ENCODE results near the gene TOR4A.

Gene TOR4A

DNA sequence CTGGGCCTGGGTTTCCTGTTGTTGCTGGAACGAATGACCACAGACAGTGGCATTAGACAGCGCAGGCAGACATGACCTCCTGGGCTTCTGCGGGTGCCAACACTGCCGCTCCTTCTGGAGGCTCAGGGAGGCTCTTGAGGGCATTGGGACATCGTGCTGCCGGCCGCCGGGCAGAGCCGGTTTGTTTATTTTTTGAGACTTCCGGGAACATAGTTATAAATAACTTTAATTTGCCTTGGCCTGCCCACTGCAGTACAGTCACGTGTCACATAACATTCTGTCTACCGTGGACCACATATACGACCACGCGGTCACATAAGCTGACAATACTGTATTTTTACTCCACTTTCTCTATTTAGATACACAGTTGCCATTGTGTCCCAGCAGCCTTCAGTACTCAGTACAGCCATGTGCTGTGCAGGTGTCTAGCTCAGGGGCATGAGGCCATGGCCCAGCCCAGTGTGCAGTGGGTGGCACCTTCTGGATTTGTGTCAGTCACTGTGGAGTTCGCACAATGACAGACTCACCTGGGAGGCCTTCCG, 8.2 kb upstream of the TOR4A start:
- Mint-ChIP-seq H3K27ac (no peak overlapping the region), H3K27me3 (no peaks in the 10 kb centered on the region), H3K4me1 (peaks cover 15% of the 10 kb centered on the region), H3K9me3 (no peaks in the 10 kb centered on the region), H3K4me3 (no peak overlapping the region), H3K36me3 (ENCODE audit: low read depth) (peaks cover 25% of the 10 kb centered on the region)
- DNase-seq: no peak
- ATAC-seq: no peak

DNA sequence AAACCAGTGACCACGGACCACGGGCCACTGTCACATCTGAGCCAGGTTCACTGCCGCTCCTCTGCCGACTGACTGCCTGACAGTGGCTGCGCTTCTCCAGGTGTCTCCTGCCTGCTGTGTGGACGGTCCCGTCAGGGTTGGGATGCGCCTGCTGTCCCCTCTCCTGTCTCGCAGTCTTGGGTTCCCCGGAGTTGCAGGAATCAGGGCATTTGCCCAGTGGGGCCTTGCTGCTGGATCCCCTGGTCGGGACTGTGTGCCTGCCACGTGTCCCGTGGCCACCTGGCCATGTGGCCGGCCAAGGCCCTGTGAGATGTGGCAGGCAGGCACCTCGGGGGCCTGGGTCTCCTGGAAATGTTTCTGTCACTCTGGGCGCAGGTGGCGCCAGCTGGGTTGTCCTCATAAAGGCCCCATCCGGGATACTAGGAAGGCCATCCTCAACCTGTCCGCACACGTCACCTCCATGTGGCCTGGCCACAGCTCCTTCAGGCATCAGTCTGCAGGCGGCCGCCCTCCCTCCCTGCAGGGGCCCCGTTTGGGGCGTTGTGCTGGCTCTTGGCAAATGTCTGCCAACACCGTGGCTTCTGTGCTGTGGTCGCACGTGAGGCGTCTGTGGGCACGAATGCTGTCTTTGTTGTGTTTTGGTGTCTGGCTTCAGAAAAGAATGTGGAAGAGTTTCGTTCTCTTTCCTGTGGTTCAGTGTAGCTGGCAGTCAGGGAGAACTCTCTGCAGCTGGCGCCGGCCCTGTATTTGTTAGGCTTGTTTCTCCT, 6.4 kb upstream of the TOR4A start:
- H3K36me3 Mint-ChIP-seq (ENCODE audit: low read depth): peaks cover 23% of the 10 kb centered on the region
- H3K27me3 Mint-ChIP-seq: no peaks in the 10 kb centered on the region
- no peaks in the 10 kb centered on the region for H3K9me3 Mint-ChIP-seq
- ATAC-seq: peak; percentile 35
- no peak overlapping the region for H3K27ac Mint-ChIP-seq
- peaks cover 24% of the 10 kb centered on the region for H3K4me1 Mint-ChIP-seq
- peak; percentile 41 for DNase-seq
- no peak overlapping the region for H3K4me3 Mint-ChIP-seq

DNA sequence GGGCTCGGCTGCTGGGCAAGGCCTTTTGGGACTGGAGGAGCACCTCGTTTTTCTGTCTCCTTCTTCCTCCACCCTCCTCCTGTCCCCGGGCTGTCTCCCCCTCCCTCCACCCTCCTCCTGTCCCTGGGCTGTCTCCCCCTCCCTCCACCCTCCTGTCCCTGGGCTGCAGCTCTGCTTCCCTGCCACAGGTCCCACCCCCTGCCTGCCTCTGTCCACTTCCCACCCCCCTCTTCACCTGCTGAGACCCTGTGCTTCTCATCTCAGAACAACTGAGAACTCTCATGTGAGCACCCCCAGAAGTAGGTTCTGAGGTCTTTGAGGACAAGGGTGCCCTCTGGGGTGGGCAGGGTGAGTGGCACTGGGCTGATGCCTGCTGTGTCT, 5.8 kb upstream of the TOR4A start:
- no peak overlapping the region for H3K4me3 Mint-ChIP-seq
- H3K36me3 Mint-ChIP-seq (ENCODE audit: low read depth): peaks cover 23% of the 10 kb centered on the region
- no peaks in the 10 kb centered on the region for H3K9me3 Mint-ChIP-seq
- no peak for DNase-seq
- no peak overlapping the region for H3K27ac Mint-ChIP-seq
- ATAC-seq: no peak
- H3K27me3 Mint-ChIP-seq: no peaks in the 10 kb centered on the region
- H3K4me1 Mint-ChIP-seq: peaks cover 27% of the 10 kb centered on the region

DNA sequence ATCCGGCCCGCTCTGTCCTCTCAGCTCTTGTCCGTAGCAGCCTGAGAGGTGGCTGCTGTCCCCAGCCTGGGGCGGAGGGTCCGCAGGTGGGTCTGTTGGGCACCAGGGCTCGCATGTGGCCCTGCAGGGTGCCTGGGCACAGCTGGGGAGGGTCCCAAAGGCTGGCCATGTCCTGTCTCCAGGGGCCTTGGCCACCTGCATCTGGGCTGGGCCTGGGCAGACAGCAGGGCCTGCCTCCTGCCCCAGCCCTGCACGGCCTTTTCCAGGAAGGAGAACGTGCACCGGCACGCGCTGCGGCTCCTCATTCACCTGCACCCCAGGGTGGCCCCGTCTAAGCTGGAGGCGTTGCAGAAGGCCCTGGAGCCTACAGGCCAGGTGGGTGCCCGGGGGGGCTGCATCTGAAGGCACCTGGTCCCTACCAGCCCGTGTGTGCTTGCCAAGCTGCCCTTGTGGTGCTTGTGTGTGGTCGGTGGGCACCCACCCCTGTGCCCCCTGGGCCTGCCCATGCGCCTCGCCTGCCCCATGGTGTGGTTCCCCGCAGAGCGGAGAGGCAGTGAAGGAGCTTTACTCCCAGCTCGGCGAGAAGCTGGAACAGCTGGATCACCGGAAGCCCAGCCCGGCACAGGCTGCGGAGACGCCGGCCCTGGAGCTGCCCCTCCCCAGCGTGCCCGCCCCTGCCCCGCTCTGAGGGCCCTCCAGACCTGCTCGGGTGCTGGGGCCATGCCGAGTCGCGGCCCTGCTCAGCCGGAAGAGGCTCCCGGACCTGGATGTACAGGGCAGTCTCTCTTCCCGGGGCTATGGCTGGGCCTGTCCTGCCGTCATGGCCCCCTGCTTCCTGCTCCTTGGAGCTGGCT, 5.1 kb upstream of the TOR4A start:
- Mint-ChIP-seq H3K9me3 (no peaks in the 10 kb centered on the region), H3K36me3 (ENCODE audit: low read depth) (peaks cover 22% of the 10 kb centered on the region), H3K27me3 (no peaks in the 10 kb centered on the region), H3K4me3 (no peak overlapping the region), H3K27ac (no peak overlapping the region), H3K4me1 (peaks cover 31% of the 10 kb centered on the region)
- no peak for DNase-seq
- no peak for ATAC-seq

DNA sequence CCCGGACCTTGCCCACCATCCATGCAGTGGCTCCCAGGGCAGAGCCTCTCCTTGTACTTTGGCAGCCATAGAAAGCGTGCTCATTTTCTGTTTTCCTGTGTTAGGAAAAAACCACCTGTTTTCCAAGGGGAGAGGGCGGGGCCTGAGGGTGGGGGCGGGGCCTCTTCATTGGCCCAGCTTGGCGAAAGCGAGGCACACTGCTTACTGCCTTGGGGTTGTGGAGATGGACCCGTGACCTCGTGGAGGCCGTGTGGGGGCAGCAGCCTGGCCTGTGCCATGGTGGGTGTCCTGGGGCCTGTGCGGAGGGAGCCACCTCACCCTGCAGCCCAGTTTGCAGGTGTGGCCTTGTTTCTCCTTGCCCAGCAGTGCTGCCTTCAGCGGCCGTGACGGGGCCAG, 4.4 kb upstream of the TOR4A start:
- no peak for DNase-seq
- no peaks in the 10 kb centered on the region for H3K9me3 Mint-ChIP-seq
- no peaks in the 10 kb centered on the region for H3K27me3 Mint-ChIP-seq
- H3K27ac Mint-ChIP-seq: no peak overlapping the region
- peaks cover 16% of the 10 kb centered on the region for H3K36me3 Mint-ChIP-seq (ENCODE audit: low read depth)
- H3K4me3 Mint-ChIP-seq: no peak overlapping the region
- peaks cover 31% of the 10 kb centered on the region for H3K4me1 Mint-ChIP-seq
- ATAC-seq: no peak

DNA sequence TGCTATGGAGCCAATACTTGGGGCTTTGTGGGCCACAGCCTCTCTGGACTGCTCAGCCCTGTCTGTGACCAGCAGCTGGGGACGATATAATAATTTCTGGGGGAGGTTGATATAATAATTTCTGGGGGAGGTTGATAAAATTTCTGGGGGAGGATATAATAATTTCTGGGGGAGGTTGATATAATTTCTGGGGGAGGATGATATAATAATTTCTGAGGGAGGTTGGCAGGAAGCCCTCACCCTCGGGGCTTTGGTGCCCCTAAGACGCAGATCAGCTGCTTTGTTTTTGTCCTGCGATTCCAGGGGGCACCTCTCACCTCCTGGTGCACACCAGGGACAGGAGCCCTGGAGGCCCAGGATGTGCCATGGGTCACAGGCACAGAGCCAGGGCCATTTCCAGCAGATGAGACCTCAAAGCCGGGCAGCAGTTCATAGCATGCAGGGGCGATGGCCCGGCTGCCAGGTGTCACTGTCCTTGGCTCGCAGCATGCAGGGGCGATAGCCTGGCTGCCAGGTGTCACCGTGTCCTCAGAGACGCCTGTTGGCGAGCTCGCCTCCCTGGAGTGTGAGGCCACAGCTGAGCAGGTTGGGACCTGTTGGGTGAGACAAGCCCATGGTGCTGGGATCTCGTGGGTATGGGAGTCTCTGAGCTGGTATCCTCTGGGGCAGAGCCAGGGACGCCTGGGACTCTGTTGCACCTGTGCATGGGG, 3.8 kb upstream of the TOR4A start:
- Mint-ChIP-seq H3K4me1 (peaks cover 28% of the 10 kb centered on the region), H3K4me3 (no peak overlapping the region), H3K27me3 (no peaks in the 10 kb centered on the region), H3K36me3 (ENCODE audit: low read depth) (peaks cover 12% of the 10 kb centered on the region), H3K9me3 (no peaks in the 10 kb centered on the region), H3K27ac (no peak overlapping the region)
- DNase-seq (no peak), ATAC-seq (no peak)

DNA sequence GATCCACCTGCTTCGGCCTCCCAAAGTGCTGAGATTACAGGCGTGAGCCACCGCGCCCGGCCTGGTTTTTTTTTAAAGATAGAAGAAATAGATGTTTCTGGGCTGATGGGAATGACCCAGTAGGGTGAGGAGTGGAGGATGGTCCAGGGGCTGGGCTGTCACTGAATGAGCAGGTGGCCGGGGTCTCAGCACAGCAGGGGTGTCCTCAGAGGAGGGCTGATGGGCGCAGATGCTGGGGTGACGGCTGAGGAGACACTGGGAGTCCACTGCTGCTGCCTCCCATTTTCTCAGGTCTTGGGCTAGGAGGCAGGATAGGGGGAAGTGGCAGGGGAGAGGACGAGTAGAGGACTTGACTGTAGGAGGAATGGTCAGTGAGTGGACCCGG, 2.3 kb upstream of the TOR4A start:
- Mint-ChIP-seq H3K27ac (no peak overlapping the region), H3K4me3 (no peak overlapping the region), H3K9me3 (no peaks in the 10 kb centered on the region), H3K27me3 (no peaks in the 10 kb centered on the region), H3K36me3 (ENCODE audit: low read depth) (peaks cover 2% of the 10 kb centered on the region), H3K4me1 (peaks cover 26% of the 10 kb centered on the region)
- DNase-seq: no peak
- no peak for ATAC-seq

DNA sequence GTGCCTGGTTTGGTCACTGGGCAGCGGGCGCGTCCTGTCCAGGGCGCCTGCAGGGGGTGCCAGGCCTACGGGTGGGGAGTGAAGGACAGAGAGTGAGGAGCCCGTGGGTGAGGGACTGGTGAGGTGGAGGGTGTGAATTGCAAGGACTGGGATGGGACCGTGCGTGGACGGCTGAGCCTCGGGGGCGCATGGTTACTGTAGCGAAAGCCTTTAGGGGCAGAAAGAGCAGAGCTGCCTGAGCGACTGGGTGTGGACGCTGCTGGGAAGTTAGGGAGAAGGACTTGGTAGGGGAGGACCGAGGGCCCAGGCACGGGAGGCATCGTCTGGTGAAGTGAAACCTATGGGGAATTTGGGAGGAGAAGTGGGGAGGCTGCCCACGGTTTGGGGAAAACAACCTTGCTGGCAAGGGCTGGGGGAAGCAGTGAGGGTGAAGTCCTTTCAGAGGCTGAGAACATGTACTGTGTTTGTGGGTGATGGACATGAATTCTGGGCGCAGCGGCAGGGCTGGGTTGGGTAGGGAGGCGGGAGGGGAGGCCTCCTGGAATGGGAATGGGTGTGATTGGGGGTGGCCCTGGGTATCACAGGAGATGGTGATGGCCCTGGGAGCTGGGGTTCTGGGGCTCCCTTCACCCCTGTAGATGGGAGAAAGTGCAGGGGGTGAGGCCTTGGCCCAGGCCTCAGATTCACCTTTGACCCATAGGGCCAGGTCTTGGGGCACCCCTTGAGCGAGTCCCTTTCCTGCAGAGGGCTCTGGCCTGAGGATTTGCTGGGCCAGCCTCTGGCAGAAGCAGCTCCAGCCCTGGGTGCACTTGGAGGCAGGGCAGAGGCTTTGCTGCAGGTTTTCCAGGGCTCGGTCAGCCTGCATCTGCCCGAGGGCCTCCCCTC, 1.7 kb upstream of the TOR4A start:
- H3K27me3 Mint-ChIP-seq: no peaks in the 10 kb centered on the region
- no peak overlapping the region for H3K4me3 Mint-ChIP-seq
- H3K9me3 Mint-ChIP-seq: no peaks in the 10 kb centered on the region
- H3K4me1 Mint-ChIP-seq: peaks cover 23% of the 10 kb centered on the region
- H3K27ac Mint-ChIP-seq: no peak overlapping the region
- no peak for DNase-seq
- peaks cover 2% of the 10 kb centered on the region for H3K36me3 Mint-ChIP-seq (ENCODE audit: low read depth)
- ATAC-seq: no peak

DNA sequence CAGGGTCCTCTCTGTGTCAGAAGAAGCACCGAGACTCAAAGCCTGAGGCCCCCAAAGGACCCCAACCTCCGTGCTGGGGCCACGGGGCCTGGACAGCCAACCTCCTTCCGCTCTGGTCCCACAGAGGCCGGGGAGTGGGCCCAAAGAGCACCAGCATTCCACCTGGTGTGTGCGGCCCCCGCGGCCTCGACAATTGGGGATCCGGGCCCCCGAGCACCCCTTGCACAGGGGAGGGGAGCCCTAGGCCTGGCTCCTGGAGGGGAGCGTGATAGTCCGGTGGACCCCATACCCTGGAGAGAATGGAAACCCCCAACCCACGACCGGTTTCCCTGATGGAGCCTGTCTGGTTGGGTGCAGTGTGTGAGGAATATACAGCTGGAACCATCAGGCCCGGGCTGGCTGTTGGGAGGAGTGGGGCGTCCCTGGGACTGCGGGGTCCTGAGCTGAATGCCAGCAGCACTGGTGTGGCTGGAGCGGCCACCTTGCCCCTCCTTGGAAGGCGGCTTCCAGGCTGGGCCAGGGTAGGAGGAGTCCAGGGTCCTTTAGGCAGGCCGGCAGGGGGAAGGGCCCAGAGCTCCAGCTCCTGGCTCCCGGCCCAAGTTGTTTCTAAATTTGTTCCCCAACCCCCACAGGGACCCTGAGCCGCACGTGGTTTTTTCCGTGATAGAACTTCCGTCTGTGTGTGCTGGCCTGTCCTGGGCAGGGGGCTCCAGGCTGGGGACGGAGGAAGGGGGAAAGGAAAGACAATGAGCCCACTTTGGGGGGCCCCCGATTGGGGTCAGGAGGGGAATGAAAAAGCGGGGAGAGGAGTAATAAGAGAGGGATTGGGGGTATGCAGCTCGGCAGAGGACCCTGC, 825 bp upstream of the TOR4A start:
- Mint-ChIP-seq H3K9me3 (no peaks in the 10 kb centered on the region), H3K36me3 (ENCODE audit: low read depth) (no peaks in the 10 kb centered on the region), H3K27ac (peak overlapping the region; percentile 67), H3K4me1 (peaks cover 16% of the 10 kb centered on the region), H3K27me3 (no peaks in the 10 kb centered on the region), H3K4me3 (peak overlapping the region; percentile 67)
- ATAC-seq (no peak), DNase-seq (no peak)

DNA sequence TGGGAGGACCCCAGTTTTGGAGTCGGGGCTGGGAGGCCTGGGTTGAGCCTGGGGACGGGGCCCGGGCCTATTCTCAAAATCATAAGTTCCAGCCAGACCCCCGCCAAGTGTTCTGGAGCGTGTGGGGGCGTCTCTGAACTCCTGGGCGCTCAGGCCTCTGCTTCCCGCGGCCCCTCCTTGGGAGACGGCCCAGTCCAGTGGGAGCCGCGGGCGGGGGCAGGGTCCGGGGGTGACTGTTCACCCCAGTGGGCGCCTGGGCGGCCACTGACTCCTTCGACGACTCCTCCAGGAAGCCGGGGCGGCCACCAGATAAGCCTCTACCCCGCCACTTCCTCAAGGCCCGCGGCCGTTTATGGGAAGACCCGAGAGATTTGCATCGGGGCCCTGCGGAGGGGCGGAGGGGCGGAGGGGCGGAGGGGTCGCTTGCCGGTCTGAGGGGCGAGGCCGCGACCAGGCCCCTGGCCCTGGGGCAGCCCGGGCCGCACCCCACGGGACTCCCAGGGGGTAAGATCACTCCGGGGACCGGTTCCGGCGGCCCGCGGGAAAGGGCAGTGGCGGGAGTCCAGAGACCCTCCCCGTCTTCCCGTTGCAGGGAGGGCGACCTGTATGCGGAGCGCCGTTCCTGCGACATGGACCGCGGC, 655 bp downstream of the TOR4A start:
- DNase-seq: no peak
- Mint-ChIP-seq H3K27ac (no peak overlapping the region), H3K36me3 (ENCODE audit: low read depth) (no peaks in the 10 kb centered on the region), H3K4me1 (peaks cover 19% of the 10 kb centered on the region), H3K9me3 (no peaks in the 10 kb centered on the region), H3K4me3 (peak overlapping the region; percentile 79), H3K27me3 (peaks cover 4% of the 10 kb centered on the region)
- no peak for ATAC-seq

DNA sequence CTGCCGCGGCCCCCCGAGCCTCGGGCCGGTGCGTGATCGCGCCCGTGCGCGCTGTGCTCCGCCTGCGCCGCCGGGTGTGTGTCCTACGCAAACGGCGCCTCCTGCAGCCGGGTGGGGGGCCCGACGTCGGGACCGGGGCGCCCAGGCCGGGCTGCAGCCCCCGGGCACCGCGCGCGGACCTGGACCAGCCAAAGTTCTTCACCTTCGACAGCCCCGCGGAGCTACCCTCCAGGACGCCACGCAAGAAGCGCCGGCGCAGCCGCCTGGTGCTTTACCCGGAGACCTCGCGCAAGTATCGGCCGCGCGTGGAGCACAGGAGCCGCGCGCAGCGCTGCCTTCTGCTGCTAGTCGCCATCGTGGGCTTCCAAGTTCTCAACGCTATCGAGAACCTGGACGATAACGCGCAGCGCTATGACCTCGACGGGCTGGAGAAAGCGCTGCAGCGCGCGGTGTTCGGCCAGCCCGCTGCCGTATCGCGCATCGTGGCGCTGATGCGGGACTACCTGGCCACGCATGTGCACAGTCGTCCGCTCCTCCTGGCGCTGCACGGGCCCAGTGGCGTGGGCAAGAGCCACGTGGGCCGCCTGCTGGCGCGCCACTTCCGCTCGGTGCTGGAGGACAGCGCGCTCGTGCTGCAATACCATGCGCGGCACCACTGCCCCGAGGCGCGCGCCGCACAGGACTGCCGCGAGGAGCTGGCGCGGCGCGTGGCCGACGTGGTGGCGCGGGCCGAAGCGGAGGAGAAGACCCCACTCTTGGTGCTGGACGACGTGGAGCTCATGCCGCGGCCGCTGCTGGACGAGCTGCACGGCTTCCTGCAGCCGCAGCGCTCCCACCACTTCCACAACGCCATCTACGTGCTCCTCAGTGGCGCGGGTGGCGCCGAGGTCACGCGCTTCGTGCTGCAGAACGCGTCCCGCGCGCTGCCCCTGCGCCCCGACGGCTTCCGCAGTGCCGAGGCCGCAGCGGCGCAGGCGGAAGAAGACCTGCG, 1.5 kb downstream of the TOR4A start:
- Mint-ChIP-seq H3K27ac (no peak overlapping the region), H3K9me3 (no peaks in the 10 kb centered on the region), H3K36me3 (ENCODE audit: low read depth) (no peaks in the 10 kb centered on the region), H3K4me3 (no peak overlapping the region), H3K27me3 (peaks cover 7% of the 10 kb centered on the region), H3K4me1 (peaks cover 19% of the 10 kb centered on the region)
- DNase-seq (no peak), ATAC-seq (no peak)

All from activated naive CD8-positive, alpha-beta T cell treated with anti-CD3 and anti-CD28 coated beads, Interleukin-2, amount 50 U/mL, for 24 hours (primary cell).